HG03097 (cell line): ENCODE measurements around the gene CCR5AS.
"Not testable (repeated sequence)": the region's sequence is repeated elsewhere in the genome, so short reads cannot be mapped to it uniquely, and the experiment has no call there.

Experiments used
- ATAC-seq: cut with Tn5 transposase; IDR thresholded peaks from one replicate; pipeline ENCODE4 v1.9.1; 2021; ENCODE audit not compliant: unreplicated experiment, low FRiP score

Gene CCR5AS

GRCh38 chr3:46406788-46407611, at the start of gene CCR5AS, which contains the start of gene CCRL2:
CCR5AS (minus strand) TSS chr3:46407066.
CCRL2 (plus strand) TSS chr3:46407259; CDS start chr3:46408080, 821 bp downstream.
- ATAC-seq = no peak

GRCh38 chr3:46456118-46456517, 49.3 kb upstream of the CCR5AS start:
- ATAC-seq = no peak

- ATAC-seq = no peak
Measured at GRCh38 chr3:46455231-46456115, 48.6 kb upstream of the CCR5AS start.

GRCh38 chr3:46454606-46455005, 47.7 kb upstream of the CCR5AS start:
- ATAC-seq = no peak

- no peak for ATAC-seq
Measured at GRCh38 chr3:46454209-46454595, 47.3 kb upstream of the CCR5AS start.

- ATAC-seq = no peak
Measured at GRCh38 chr3:46453526-46454208, 46.8 kb upstream of the CCR5AS start.

GRCh38 chr3:46449755-46450552, 43.1 kb upstream of the CCR5AS start:
- no peak for ATAC-seq

GRCh38 chr3:46448721-46449120, 41.9 kb upstream of the CCR5AS start:
- no peak for ATAC-seq

GRCh38 chr3:46447228-46447985, 40.5 kb upstream of the CCR5AS start:
- ATAC-seq = no peak

GRCh38 chr3:46442576-46443530, 36.0 kb upstream of the CCR5AS start:
- no peak for ATAC-seq

- peak; percentile 81 for ATAC-seq
Measured at GRCh38 chr3:46440531-46441294, 33.8 kb upstream of the CCR5AS start.

- no peak for ATAC-seq
Measured at GRCh38 chr3:46438831-46439230, 32.0 kb upstream of the CCR5AS start.

- ATAC-seq = no peak
Measured at GRCh38 chr3:46435081-46435726, 28.3 kb upstream of the CCR5AS start.

- no peak for ATAC-seq
Measured at GRCh38 chr3:46433841-46434240, 27.0 kb upstream of the CCR5AS start.

- ATAC-seq = not testable (repeated sequence)
Measured at GRCh38 chr3:46433118-46433517, 26.3 kb upstream of the CCR5AS start.

GRCh38 chr3:46431905-46432304, 25.0 kb upstream of the CCR5AS start:
- ATAC-seq = not testable (repeated sequence)

- ATAC-seq = not testable (repeated sequence)
Measured at GRCh38 chr3:46430879-46431278, 24.0 kb upstream of the CCR5AS start.
